ENCODE measurements around the gene VDAC2. TPM values are rescaled to one million over a fixed set of nuclear protein-coding genes. Genes with fewer than 3 reads are reported as not detected.

Gene VDAC2
- total RNA-seq, 1 experiment from 2014 or later, result 340 TPM

GRCh38 chr10:75226095-75226494 is 15.5 kb downstream of the VDAC2 start:
- H3K4me3 ChIP-seq (ENCODE audit: low read depth in 2 of 2, low read length in 2 of 2), result no peak overlapping the region
- BruUV-seq (replicated peaks), result no TSS peak
- H3K4me1 ChIP-seq (ENCODE audit: control insufficient read depth, insufficient read depth, low read length), result peaks cover 54% of the 10 kb centered on the region
- POLR2A ChIA-PET, result interaction anchor here (0.6 kb wide), 2 partner anchors 1046 to 1206 kb away, joined by 3 to 9 read pairs; no protein-coding TSS in a partner anchor
- CTCF ChIA-PET, result interaction anchor here (0.6 kb wide), 1 partner anchor 16 kb away, joined by 3 read pairs; no protein-coding TSS in a partner anchor
- no peaks in the 10 kb centered on the region for H3K27me3 ChIP-seq (ENCODE audit: control insufficient read depth, insufficient read depth, low read length)
- H3K36me3 ChIP-seq (ENCODE audit: control insufficient read depth, insufficient read depth, low read length), result peaks cover 54% of the 10 kb centered on the region
- in situ Hi-C loops (cut with HindIII; ENCODE audit: low pct_unique_long_range_greater_than_20kb, low sequenced_read_pairs) (no loop called here), intact Hi-C loops (cut with micrococcal nuclease; ENCODE audit: unreplicated experiment) (no loop called here)
- DNase-seq (ENCODE audit: low read depth, low spot score), result no peak
- H3K9me3 ChIP-seq (ENCODE audit: control insufficient read depth, insufficient read depth, low read depth, low read length), result no peaks in the 10 kb centered on the region
- no peak for ATAC-seq
- no peak overlapping the region for H3K27ac ChIP-seq (ENCODE audit: low read length)
- TF ChIP-seq REST (IDR thresholded peaks at IDR 0.05; ENCODE audit: insufficient read depth in 1 of 2, low read depth in 2 of 2, low read length in 1 of 2), result no peak
- no peak for TF ChIP-seq TCF7L2 (IDR thresholded peaks at IDR 0.05; ENCODE audit: low read depth, low read length)
- no peak for TF ChIP-seq SIN3A (IDR thresholded peaks at IDR 0.05; ENCODE audit: borderline replicate concordance, insufficient read depth, low read depth, low read length)
- no peak; the same call in 1 of the 2 replicates for TF ChIP-seq POLR2AphosphoS5 (IDR thresholded peaks at IDR 0.05; ENCODE audit: low read depth, low read length)
- TF ChIP-seq CTCF (IDR thresholded peaks at IDR 0.05), result no peak

GRCh38 chr10:75226656-75227055 is 16.1 kb downstream of the VDAC2 start:
- ChIA-PET CTCF (no interaction called here), POLR2A (interaction anchor here (0.6 kb wide), 1 partner anchor 1046 kb away, joined by 9 read pairs; no protein-coding TSS in a partner anchor)
- Histone ChIP-seq H3K36me3 (ENCODE audit: control insufficient read depth, insufficient read depth, low read length) (peaks cover 55% of the 10 kb centered on the region), H3K4me3 (ENCODE audit: low read depth in 2 of 2, low read length in 2 of 2) (no peak overlapping the region), H3K4me1 (ENCODE audit: control insufficient read depth, insufficient read depth, low read length) (peaks cover 54% of the 10 kb centered on the region), H3K27ac (ENCODE audit: low read length) (no peak overlapping the region; the same call in 1 of the 2 replicates), H3K9me3 (ENCODE audit: control insufficient read depth, insufficient read depth, low read depth, low read length) (no peaks in the 10 kb centered on the region), H3K27me3 (ENCODE audit: control insufficient read depth, insufficient read depth, low read length) (no peaks in the 10 kb centered on the region)
- BruUV-seq (replicated peaks), result no TSS peak
- in situ Hi-C loops (cut with HindIII; ENCODE audit: low pct_unique_long_range_greater_than_20kb, low sequenced_read_pairs) (no loop called here), intact Hi-C loops (cut with micrococcal nuclease; ENCODE audit: unreplicated experiment) (no loop called here)
- no peak for ATAC-seq
- no peak for DNase-seq (ENCODE audit: low read depth, low spot score)
- TF ChIP-seq TCF7L2 (IDR thresholded peaks at IDR 0.05; ENCODE audit: low read depth, low read length) (no peak), CTCF (IDR thresholded peaks at IDR 0.05) (no peak), REST (IDR thresholded peaks at IDR 0.05; ENCODE audit: insufficient read depth in 1 of 2, low read depth in 2 of 2, low read length in 1 of 2) (no peak), POLR2AphosphoS5 (IDR thresholded peaks at IDR 0.05; ENCODE audit: low read depth, low read length) (no peak), SIN3A (IDR thresholded peaks at IDR 0.05; ENCODE audit: borderline replicate concordance, insufficient read depth, low read depth, low read length) (no peak)
